Measurements from ENCODE around the gene GTF2B. TPM values are rescaled to one million over a fixed set of nuclear protein-coding genes. Genes with fewer than 3 reads are reported as not detected.
"Not testable (repeated sequence)": the region's sequence is repeated elsewhere in the genome, so short reads cannot be mapped to it uniquely, and the experiment has no call there.

Gene GTF2B
- total RNA-seq, 1 donor from 2014 or later: 12.6 TPM

DNA sequence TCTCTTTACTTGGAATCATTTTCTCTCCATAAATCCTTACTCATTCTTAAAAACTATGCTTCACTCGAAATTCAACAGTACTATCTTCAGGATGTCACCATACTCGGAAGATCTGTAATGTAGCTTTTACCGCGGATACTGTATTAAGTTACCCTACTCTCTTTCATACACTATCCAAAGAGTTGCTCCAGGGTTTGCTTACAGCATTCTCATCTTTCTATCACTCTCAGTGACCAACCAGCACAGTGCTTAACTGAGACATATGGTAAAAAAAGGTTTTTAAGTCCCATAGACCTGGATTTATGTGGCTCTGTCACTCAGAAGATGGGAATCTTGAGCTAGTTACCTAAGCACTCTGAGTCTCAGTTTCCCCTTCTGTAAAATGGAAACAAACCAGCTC is 15.8 kb downstream of the GTF2B start:
- intact Hi-C loops (cut with micrococcal nuclease): loop anchor here (5.0 kb wide), 1 partner anchor 218 kb away; no protein-coding TSS in a partner anchor
- Histone ChIP-seq H3K27ac (replicated peaks) (no peak overlapping the region), H3K9me3 (replicated peaks) (no peaks in the 10 kb centered on the region), H3K27me3 (ENCODE audit: low read depth) (no peaks in the 10 kb centered on the region), H3K4me3 (no peak overlapping the region), H3K4me1 (peaks cover 58% of the 10 kb centered on the region), H3K36me3 (peaks cover 5% of the 10 kb centered on the region)
- no peak for TF ChIP-seq CTCF (IDR thresholded peaks at IDR 0.05; ENCODE audit: borderline replicate concordance)
- no peak for DNase-seq

GRCh38 chr1:88873737-88874349 is 17.5 kb downstream of the GTF2B start:
- DNase-seq: no peak
- Histone ChIP-seq H3K9me3 (replicated peaks) (no peaks in the 10 kb centered on the region), H3K4me3 (no peak overlapping the region), H3K4me1 (peaks cover 49% of the 10 kb centered on the region), H3K27ac (replicated peaks) (no peak overlapping the region), H3K36me3 (no peaks in the 10 kb centered on the region), H3K27me3 (ENCODE audit: low read depth) (no peaks in the 10 kb centered on the region)
- intact Hi-C loops (cut with micrococcal nuclease): no loop called here
- TF ChIP-seq CTCF (IDR thresholded peaks at IDR 0.05; ENCODE audit: borderline replicate concordance): no peak

GRCh38 chr1:88869644-88870043 is 21.7 kb downstream of the GTF2B start:
- H3K4me3 ChIP-seq; H3K36me3 ChIP-seq; H3K27me3 ChIP-seq (ENCODE audit: low read depth); H3K27ac ChIP-seq (replicated peaks); H3K9me3 ChIP-seq (replicated peaks); intact Hi-C loops (cut with micrococcal nuclease); DNase-seq: not testable (repeated sequence)
- peaks cover 35% of the 10 kb centered on the region for H3K4me1 ChIP-seq

- peaks cover 28% of the 10 kb centered on the region for H3K4me1 ChIP-seq
- intact Hi-C loops (cut with micrococcal nuclease): no loop called here
- no peak overlapping the region for H3K27ac ChIP-seq (replicated peaks)
- H3K4me3 ChIP-seq: no peak overlapping the region
- no peaks in the 10 kb centered on the region for H3K27me3 ChIP-seq (ENCODE audit: low read depth)
- peaks cover 10% of the 10 kb centered on the region for H3K36me3 ChIP-seq
- DNase-seq: no peak
- no peak for TF ChIP-seq CTCF (IDR thresholded peaks at IDR 0.05; ENCODE audit: borderline replicate concordance)
- H3K9me3 ChIP-seq (replicated peaks): no peaks in the 10 kb centered on the region
Observed at GRCh38 chr1:88867743-88868521, 23.4 kb downstream of the GTF2B start.

- H3K4me3 ChIP-seq: no peak overlapping the region
- no peak overlapping the region for H3K27ac ChIP-seq (replicated peaks)
- DNase-seq: no peak
- H3K4me1 ChIP-seq: peaks cover 2% of the 10 kb centered on the region
- no peak for TF ChIP-seq CTCF (IDR thresholded peaks at IDR 0.05; ENCODE audit: borderline replicate concordance)
- no peaks in the 10 kb centered on the region for H3K9me3 ChIP-seq (replicated peaks)
- H3K27me3 ChIP-seq (ENCODE audit: low read depth): no peaks in the 10 kb centered on the region
- peaks cover 67% of the 10 kb centered on the region for H3K36me3 ChIP-seq
- intact Hi-C loops (cut with micrococcal nuclease): no loop called here
Observed at GRCh38 chr1:88851303-88852063, 39.9 kb downstream of the GTF2B start.
